Measurements from ENCODE around the gene CCR5AS.

Gene CCR5AS

DNA sequence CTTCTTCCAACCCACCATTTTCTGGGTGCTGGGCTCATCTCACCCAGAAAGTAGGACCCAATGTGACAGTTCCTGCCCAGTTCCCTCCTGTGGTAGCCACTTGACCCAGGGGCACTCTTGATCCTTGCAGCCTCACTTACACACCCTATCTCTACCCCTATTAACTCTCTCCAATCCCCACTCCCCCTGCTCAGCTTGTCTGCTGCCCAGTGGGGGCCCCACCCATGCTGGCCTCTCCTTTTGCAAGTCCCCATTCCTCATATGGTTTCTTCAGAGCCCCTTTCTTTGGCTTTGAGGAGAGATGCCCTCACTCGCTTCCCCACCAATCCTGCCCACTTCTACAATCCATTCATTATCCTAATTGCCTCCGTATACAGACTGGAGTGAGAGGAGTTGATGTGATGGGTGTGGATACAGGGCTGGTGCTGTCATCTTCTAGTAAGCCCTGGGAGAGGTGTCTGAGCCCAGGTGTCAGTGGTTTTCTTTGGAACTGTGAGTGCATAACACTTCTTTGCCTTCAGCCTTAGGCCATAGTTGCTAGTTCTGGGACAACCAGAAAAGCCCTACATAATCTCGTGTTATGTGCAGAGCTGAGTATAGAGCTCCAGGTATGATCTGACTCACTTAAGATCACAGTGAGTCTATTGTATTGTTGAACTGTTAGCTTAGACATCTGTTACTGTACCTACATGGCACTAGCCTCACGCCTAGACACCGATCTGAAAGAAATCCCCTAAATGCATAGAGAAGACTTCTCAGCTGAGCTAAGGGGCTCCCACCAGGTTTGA is 40.9 kb downstream of the CCR5AS start:
- DNase-seq, result no peak
- H3K9ac ChIP-seq (ENCODE audit: low read depth in 2 of 2, low read length in 2 of 2), result no peak overlapping the region
- no peak overlapping the region for H3K4me3 ChIP-seq
- H3K36me3 ChIP-seq, result no peaks in the 10 kb centered on the region
- intact Hi-C loops (cut with DNase I), result no loop called here
- no peaks in the 10 kb centered on the region for H3K9me3 ChIP-seq
- TF ChIP-seq CTCF (IDR thresholded peaks at IDR 0.05), result no peak
- no peaks in the 10 kb centered on the region for H3K4me1 ChIP-seq
- H3K27me3 ChIP-seq, result no peaks in the 10 kb centered on the region
- no peak overlapping the region for H3K27ac ChIP-seq

DNA sequence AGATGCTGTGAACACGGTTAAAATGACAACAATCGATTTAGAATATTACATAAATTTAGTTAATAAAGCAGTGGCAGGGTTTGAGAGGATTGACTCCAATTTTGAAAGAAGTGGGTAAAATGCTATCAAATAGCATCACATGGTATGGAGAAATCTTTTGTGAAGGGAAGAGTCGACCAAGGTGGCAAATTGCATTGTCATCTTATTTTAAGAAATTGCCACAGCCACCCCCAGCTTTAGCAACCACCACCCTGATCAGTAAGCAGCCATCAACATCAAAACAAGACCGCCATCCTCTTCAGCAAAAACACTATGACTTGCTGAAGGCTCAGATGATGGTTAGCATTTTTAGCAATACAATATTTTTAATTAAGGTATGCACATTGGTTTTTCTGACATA is 41.8 kb downstream of the CCR5AS start:
- TF ChIP-seq CTCF (IDR thresholded peaks at IDR 0.05), result no peak
- Histone ChIP-seq H3K9ac (ENCODE audit: low read depth in 2 of 2, low read length in 2 of 2) (no peak overlapping the region), H3K9me3 (no peaks in the 10 kb centered on the region), H3K4me1 (no peaks in the 10 kb centered on the region), H3K27ac (no peak overlapping the region), H3K4me3 (no peak overlapping the region), H3K27me3 (no peaks in the 10 kb centered on the region), H3K36me3 (no peaks in the 10 kb centered on the region)
- DNase-seq, result no peak
- intact Hi-C loops (cut with DNase I), result no loop called here

DNA sequence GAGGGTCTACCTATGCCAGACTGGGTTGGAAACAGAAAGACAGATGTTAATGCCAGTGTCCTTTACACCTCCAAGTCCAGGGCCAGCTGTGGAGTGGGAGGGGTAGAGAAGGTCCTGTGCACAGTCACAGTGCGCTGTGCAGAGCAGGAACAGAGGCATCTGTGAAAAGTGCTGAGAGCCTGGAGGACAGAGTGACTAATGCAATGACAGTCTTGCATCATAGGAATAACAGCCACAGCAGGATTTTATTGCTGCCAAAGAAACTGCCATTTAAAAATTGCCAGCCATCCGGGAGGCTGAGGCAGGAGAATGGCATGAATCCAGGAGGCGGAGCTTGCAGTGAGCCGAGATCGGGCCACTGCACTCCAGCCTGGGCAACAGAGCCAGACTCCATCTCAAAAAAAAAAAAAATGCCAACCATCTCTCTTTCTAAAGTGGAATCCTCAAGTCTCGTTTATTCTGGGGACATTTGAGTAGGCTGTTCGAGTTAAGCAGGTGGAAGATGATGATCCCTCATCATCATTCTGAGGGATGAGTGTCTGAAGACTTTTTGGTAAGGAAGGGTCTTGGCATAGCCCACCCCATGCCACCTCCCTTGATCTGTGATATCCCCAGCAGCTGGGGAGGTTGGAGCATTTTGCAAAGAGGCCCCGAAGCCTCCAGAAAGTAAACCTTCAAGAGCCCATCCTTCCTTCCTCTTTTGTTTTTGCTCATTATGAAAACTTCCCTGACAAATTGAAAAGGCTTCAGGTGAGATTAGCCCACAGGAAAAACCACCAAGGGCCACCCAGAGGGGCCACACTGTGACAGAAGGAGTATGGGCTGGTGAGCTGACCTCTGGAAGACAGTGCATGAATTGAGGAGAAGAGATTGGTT is 45.2 kb downstream of the CCR5AS start:
- no peak for DNase-seq

DNA sequence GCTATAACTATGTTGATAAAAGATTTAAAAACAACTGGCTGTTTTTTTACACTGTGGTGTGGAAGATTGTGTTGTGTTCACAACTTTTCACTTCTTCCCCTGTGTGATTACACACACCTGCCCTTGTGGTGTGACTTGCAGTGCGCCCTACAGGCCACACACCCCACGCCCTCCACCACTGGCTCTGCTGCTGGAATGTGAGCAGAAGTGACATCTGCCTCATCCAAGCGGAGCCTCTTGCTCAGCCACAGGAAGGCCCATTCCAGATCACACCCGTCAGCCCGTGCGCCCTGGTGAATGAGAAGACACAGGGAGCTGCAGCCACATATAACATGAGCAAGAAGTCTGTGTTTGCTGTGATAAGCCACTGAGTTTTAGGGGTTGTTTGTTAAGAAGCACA is 46.0 kb downstream of the CCR5AS start:
- H3K9me3 ChIP-seq, result no peaks in the 10 kb centered on the region
- no peak for TF ChIP-seq CTCF (IDR thresholded peaks at IDR 0.05)
- no peak overlapping the region for H3K4me3 ChIP-seq
- no peaks in the 10 kb centered on the region for H3K27me3 ChIP-seq
- H3K4me1 ChIP-seq, result no peaks in the 10 kb centered on the region
- intact Hi-C loops (cut with DNase I), result no loop called here
- H3K9ac ChIP-seq (ENCODE audit: low read depth in 2 of 2, low read length in 2 of 2), result no peak overlapping the region
- H3K27ac ChIP-seq, result no peak overlapping the region
- H3K36me3 ChIP-seq, result no peaks in the 10 kb centered on the region
- DNase-seq, result no peak

More for the DNA sequence above, 45.2 kb downstream of the CCR5AS start:
- Histone ChIP-seq H3K4me3 (no peak overlapping the region), H3K36me3 (no peaks in the 10 kb centered on the region), H3K9ac (ENCODE audit: low read depth in 2 of 2, low read length in 2 of 2) (no peak overlapping the region), H3K4me1 (no peaks in the 10 kb centered on the region), H3K27me3 (no peaks in the 10 kb centered on the region), H3K9me3 (no peaks in the 10 kb centered on the region), H3K27ac (no peak overlapping the region)
- no peak for TF ChIP-seq CTCF (IDR thresholded peaks at IDR 0.05)
- intact Hi-C loops (cut with DNase I), result no loop called here

DNA sequence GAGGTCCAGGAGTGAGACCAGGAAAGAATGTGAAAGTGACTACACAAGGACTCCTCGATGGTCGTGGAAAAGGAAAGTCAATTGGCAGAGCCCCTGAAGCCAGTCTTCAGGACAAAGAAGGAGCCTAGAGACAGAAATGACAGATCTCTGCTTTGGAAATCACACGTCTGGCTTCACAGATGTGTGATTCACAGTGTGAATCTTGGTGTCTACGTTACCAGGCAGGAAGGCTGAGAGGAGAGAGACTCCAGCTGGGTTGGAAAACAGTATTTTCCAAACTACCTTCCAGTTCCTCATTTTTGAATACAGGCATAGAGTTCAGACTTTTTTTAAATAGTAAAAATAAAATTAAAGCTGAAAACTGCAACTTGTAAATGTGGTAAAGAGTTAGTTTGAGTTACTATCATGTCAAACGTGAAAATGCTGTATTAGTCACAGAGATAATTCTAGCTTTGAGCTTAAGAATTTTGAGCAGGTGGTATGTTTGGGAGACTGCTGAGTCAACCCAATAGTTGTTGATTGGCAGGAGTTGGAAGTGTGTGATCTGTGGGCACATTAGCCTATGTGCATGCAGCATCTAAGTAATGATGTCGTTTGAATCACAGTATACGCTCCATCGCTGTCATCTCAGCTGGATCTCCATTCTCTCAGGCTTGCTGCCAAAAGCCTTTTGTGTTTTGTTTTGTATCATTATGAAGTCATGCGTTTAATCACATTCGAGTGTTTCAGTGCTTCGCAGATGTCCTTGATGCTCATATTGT is 47.0 kb downstream of the CCR5AS start:
- H3K9ac ChIP-seq (ENCODE audit: low read depth in 2 of 2, low read length in 2 of 2), result no peak overlapping the region
- H3K4me3 ChIP-seq, result no peak overlapping the region
- no peaks in the 10 kb centered on the region for H3K27me3 ChIP-seq
- no peak for TF ChIP-seq CTCF (IDR thresholded peaks at IDR 0.05)
- no peaks in the 10 kb centered on the region for H3K9me3 ChIP-seq
- intact Hi-C loops (cut with DNase I), result no loop called here
- H3K36me3 ChIP-seq, result no peaks in the 10 kb centered on the region
- DNase-seq, result no peak
- no peaks in the 10 kb centered on the region for H3K4me1 ChIP-seq
- H3K27ac ChIP-seq, result no peak overlapping the region

All from colonic mucosa (tissue), 4 donors.